Sigmoid colon (tissue), 4 donors: Measurements from ENCODE around the gene CYP26A1.

Experiments
- CTCF ChIP-seq, 4 experiments: fragments of 450-650 bp in 3 of 4; fragments of 200-600 bp in 1 of 4; IDR thresholded peaks; one replicate each; pipeline ENCODE4 v1.5.1; 2016 to 2019; ENCODE audit warnings: antibody characterized with exemption in 4 of 4, mild to moderate bottlenecking in 3 of 4, moderate library complexity in 2 of 4
- EP300 ChIP-seq, 4 donors: sonication (generic); formaldehyde crosslinking; IDR thresholded peaks; one replicate each; pipeline ENCODE4 v1.6.1; 2017; ENCODE audit warnings: antibody characterized with exemption in 4 of 4

GRCh38 chr10:93085272-93085859 lies 11.7 kb downstream of the CYP26A1 start:
- no peak for TF ChIP-seq CTCF (IDR thresholded peaks at IDR 0.05)
- TF ChIP-seq EP300 (IDR thresholded peaks at IDR 0.05) = no peak
